GM12878 (cell line): ENCODE measurements around the gene SINHCAF. TPM values are rescaled to one million over a fixed set of nuclear protein-coding genes. Genes with fewer than 3 reads are reported as not detected.

ENCODE experiments used
- ATAC-seq: fragments of 200-7000 bp; cut with Tn5 transposase; 3 replicates; pipeline ENCODE4 v1.9.1; 2020; ENCODE audit warnings: mild to moderate bottlenecking, moderate library complexity
- BruUV-seq: library from RNA; stranded (reverse); fragments of 400-500 nt; replicated peaks from 2 replicates; lab custom pipeline; 2021; lab: Mats Ljungman, UMichigan
- CTCF ChIA-PET: fragments of 300-600 bp; sonication (Branson Sonifier 250); formaldehyde crosslinking; extraction: SDS; loops from one replicate; lab custom pipeline; 2021; ENCODE audit warnings: inconsistent platforms; lab: Yijun Ruan, JAX
- POLR2A ChIA-PET: fragments of 350-600 bp; formaldehyde crosslinking; extraction: SDS; loops from one replicate; lab custom pipeline; 2021; ENCODE audit warnings: inconsistent platforms; lab: Charles Lee
- RAD21 ChIA-PET: fragments of 300-600 bp; sonication (Branson Sonifier 250); formaldehyde crosslinking; loops from one replicate; lab custom pipeline; 2023; ENCODE audit warnings: antibody characterized with exemption; ENCODE audit not compliant: unreplicated experiment; lab: Charles Lee
- SMC1A ChIA-PET: fragments of 300-600 bp; sonication (Branson Sonifier 250); formaldehyde crosslinking; loops from one replicate; lab custom pipeline; 2023; ENCODE audit not compliant: unreplicated experiment, uncharacterized antibody; lab: Charles Lee
- DNase-seq: peaks from one replicate; pipeline ENCODE4 v3.0.0-alpha.2; 2011; ENCODE audit warnings: low read depth, low spot score
- FAIRE-seq: peaks from 3 replicates; lab custom pipeline; 2011; peaks lifted over from hg19 to GRCh38; lab: Jason Lieb, UNC
- H2AFZ ChIP-seq: 2 replicates; pipeline ENCODE4 v1.6.0; 2011; ENCODE audit warnings: low read depth, low read length, control low read depth; ENCODE audit not compliant: control insufficient read depth
- H3K27ac ChIP-seq: 2 replicates; pipeline ENCODE4 v1.5.1; 2011; ENCODE audit warnings: control low read depth; ENCODE audit not compliant: control insufficient read depth, insufficient read depth
- H3K27me3 ChIP-seq, 2 experiments: replicated peaks in 1 of 2; 2 replicates each; pipeline versions ENCODE4 v1.6.0 to v1.6.1; 2011; ENCODE audit warnings: low read length in 1 of 2; ENCODE audit not compliant: control insufficient read depth in 2 of 2, insufficient read depth in 2 of 2
- H3K36me3 ChIP-seq, 2 experiments: 2 replicates each; pipeline ENCODE4 v1.5.1; 2011; ENCODE audit warnings: low read length in 1 of 2; ENCODE audit not compliant: control insufficient read depth in 2 of 2, insufficient read depth in 2 of 2
- H3K4me1 ChIP-seq: 2 replicates; pipeline ENCODE4 v1.6.1; 2011; ENCODE audit warnings: mild to moderate bottlenecking, low read length, moderate library complexity, mixed read lengths; ENCODE audit not compliant: control insufficient read depth, insufficient read depth
- H3K4me2 ChIP-seq: 2 replicates; pipeline ENCODE4 v1.6.0; 2011; ENCODE audit warnings: control low read depth; ENCODE audit not compliant: control insufficient read depth, insufficient read depth
- H3K4me3 ChIP-seq: fragments of 200-600 bp; sonication (generic); 2 replicates; pipeline ENCODE4 v1.5.1; 2016
- H3K79me2 ChIP-seq: 2 replicates; pipeline ENCODE4 v1.6.0; 2011; ENCODE audit warnings: low read length; ENCODE audit not compliant: control insufficient read depth, insufficient read depth
- H3K9ac ChIP-seq: 2 replicates; pipeline ENCODE4 v1.8.0; 2011; ENCODE audit warnings: low read length, control low read depth, mixed read lengths; ENCODE audit not compliant: control insufficient read depth, insufficient read depth
- H3K9me3 ChIP-seq: replicated peaks from 3 replicates; pipeline ENCODE4 v1.5.1; 2011; ENCODE audit warnings: mild to moderate bottlenecking, low read length; ENCODE audit not compliant: control insufficient read depth, insufficient read depth
- H4K20me1 ChIP-seq: 2 replicates; pipeline ENCODE4 v1.6.0; 2011; ENCODE audit not compliant: control insufficient read depth, insufficient read depth
- ATF3 ChIP-seq: IDR thresholded peaks from 2 replicates; pipeline ENCODE4 v1.6.1; 2011; ENCODE audit warnings: low read depth, mild to moderate bottlenecking, low read length, moderate library complexity, borderline replicate concordance; ENCODE audit errors: extremely low read depth
- MXI1 ChIP-seq: fragments of 150-350 bp; IDR thresholded peaks from 2 replicates; pipeline ENCODE4 v1.6.1; 2011; ENCODE audit warnings: low read depth, mild to moderate bottlenecking, inconsistent platforms, low read length, improper control_type of control experiment
- NRF1 ChIP-seq: conservative IDR thresholded peaks from 2 replicates; pipeline ENCODE4 v1.6.1; 2011; ENCODE audit warnings: mild to moderate bottlenecking, low read depth, low read length, improper control_type of control experiment
- PBX3 ChIP-seq: IDR thresholded peaks from 2 replicates; pipeline ENCODE4 v1.6.1; 2011; ENCODE audit warnings: mild to moderate bottlenecking, low read depth, low read length, moderate library complexity; ENCODE audit not compliant: insufficient replicate concordance
- YBX1 ChIP-seq: fragments of 450-650 bp; IDR thresholded peaks from 2 replicates; pipeline ENCODE4 v1.6.1; 2016; ENCODE audit warnings: antibody characterized with exemption
- ZSCAN29 ChIP-seq: fragments of 450-650 bp; IDR thresholded peaks from 2 replicates; pipeline ENCODE4 v1.6.1; 2017; ENCODE audit warnings: mild to moderate bottlenecking, moderate library complexity
- WGBS: methylation state at CpG from one replicate; pipeline ENCODE4 v1.1.6; 2016; ENCODE audit warnings: low lambda C conversion rate; ENCODE audit not compliant: insufficient replicate concordance, insufficient coverage; ENCODE audit errors: missing lambda C conversion rate; 5-methylcytosine and 5-hydroxymethylcytosine counted together
- in situ Hi-C: fragments of 300-500 bp; cut with MboI; formaldehyde crosslinking; loops from 9 replicates; pipeline ENCODE4 v1.14.3; 2018; ENCODE audit warnings: mixed read lengths
- intact Hi-C: fragments of 100-400 bp; cut with micrococcal nuclease; formaldehyde crosslinking; loops from one replicate; pipeline ENCODE4 v1.14.2; 2022; ENCODE audit not compliant: unreplicated experiment
- polyA plus RNA-seq, 11 experiments: library from polyadenylated mRNA; depleted of rRNA in 4 of 11; unstranded in 6 of 11; stranded (reverse) in 5 of 11; fragments of >200 nt; fragmentation: Nextera tagmentation in 4 of 11; fragmentation: Illumina TruSeq in 1 of 11; extraction: Ambion mirVana in 4 of 11; extraction: Trizol in 1 of 11; gene quantifications; 1 replicate in 1 of 11; 2 replicates in 10 of 11; pipeline versions ENCODE4 v1.2.1 to v1.2.3, GENCODE V29; 2011 to 2016; ENCODE audit warnings: inconsistent platforms in 2 of 11, missing spikeins in 2 of 11, low read depth in 1 of 11
- total RNA-seq, 4 experiments: library from RNA; depleted of rRNA in 3 of 4; stranded (reverse); fragments of >200 nt in 3 of 4; fragmentation: Illumina TruSeq in 1 of 4; extraction: Trizol in 1 of 4; gene quantifications; 2 replicates each; pipeline versions ENCODE4 v1.2.1 to v1.2.3, GENCODE V29; 2013 to 2021
- TF ChIP-seq, protein P1 (sequence below), 3 experiments: IDR thresholded peaks in 2 of 3; conservative IDR thresholded peaks in 1 of 3; 2 replicates each; pipeline ENCODE4 v1.5.1; 2011; ENCODE audit warnings: low read depth in 3 of 3, low read length in 3 of 3, mild to moderate bottlenecking in 3 of 3, control low read depth in 2 of 3, moderate library complexity in 2 of 3, inconsistent platforms in 1 of 3, mixed read lengths in 1 of 3; ENCODE audit not compliant: control insufficient read depth in 2 of 3, insufficient read depth in 1 of 3; ENCODE audit errors: extremely low read depth in 1 of 3

The SINHCAF gene
- total and polyA plus RNA-seq, 10 of the 15 experiments (the other 5 are each of a cell fraction or from before 2014, with no cell fraction given): 60.4 to 156 (median 90.3) TPM

- TF ChIP-seq PBX3 (no peak), ATF3 (no peak), MXI1 (no peak)
- TF ChIP-seq, protein P1, sequence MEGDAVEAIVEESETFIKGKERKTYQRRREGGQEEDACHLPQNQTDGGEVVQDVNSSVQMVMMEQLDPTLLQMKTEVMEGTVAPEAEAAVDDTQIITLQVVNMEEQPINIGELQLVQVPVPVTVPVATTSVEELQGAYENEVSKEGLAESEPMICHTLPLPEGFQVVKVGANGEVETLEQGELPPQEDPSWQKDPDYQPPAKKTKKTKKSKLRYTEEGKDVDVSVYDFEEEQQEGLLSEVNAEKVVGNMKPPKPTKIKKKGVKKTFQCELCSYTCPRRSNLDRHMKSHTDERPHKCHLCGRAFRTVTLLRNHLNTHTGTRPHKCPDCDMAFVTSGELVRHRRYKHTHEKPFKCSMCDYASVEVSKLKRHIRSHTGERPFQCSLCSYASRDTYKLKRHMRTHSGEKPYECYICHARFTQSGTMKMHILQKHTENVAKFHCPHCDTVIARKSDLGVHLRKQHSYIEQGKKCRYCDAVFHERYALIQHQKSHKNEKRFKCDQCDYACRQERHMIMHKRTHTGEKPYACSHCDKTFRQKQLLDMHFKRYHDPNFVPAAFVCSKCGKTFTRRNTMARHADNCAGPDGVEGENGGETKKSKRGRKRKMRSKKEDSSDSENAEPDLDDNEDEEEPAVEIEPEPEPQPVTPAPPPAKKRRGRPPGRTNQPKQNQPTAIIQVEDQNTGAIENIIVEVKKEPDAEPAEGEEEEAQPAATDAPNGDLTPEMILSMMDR (IDR thresholded peaks at IDR 0.05 in 2 of 3, conservative IDR thresholded peaks at IDR 0.05 in 1 of 3; ENCODE audit: control insufficient read depth in 2 of 3, extremely low read depth in 1 of 3, insufficient read depth in 1 of 3, low read depth in 3 of 3, low read length in 3 of 3): no peak
These were observed 48.9 kb downstream of the SINHCAF start (continued) for GRCh38 chr12:31277081-31277480.

GRCh38 chr12:31275491-31275890 is 50.5 kb downstream of the SINHCAF start:
- POLR2A ChIA-PET: no interaction called here
- intact Hi-C loops: no loop called here
- DNase-seq (no peak), FAIRE-seq (no peak), ATAC-seq (no peak)
- no peaks in the 10 kb centered on the region for H3K27me3 ChIP-seq
- peaks cover 0 to 8% of the 10 kb centered on the region in 2 experiments; a peak in 2 of 4 replicates for H3K36me3 ChIP-seq
- no peaks in the 10 kb centered on the region for H4K20me1 ChIP-seq
- H2AFZ ChIP-seq: no peak overlapping the region
- 100% methylated on average over 2 of the region's 2 CpGs for WGBS
- H3K4me2 ChIP-seq: no peak overlapping the region
- H3K4me1 ChIP-seq: no peaks in the 10 kb centered on the region
- no peak overlapping the region for H3K27ac ChIP-seq
- TF ChIP-seq YBX1 (no peak), ZSCAN29 (no peak), NRF1 (no peak)
- CTCF ChIA-PET: no interaction called here
- H3K9me3 ChIP-seq: no peaks in the 10 kb centered on the region
- H3K79me2 ChIP-seq: no peaks in the 10 kb centered on the region
- in situ Hi-C loops: no loop called here
- H3K4me3 ChIP-seq: no peak overlapping the region
- no TSS peak for BruUV-seq
- RAD21 ChIA-PET: interaction anchor here (1.4 kb wide), 1 partner anchor 87 kb away, joined by 5 read pairs; no protein-coding TSS in a partner anchor
- SMC1A ChIA-PET: interaction anchor here (0.8 to 1.3 kb wide), 5 partner anchors 21 to 346 kb away, joined by 3 to 4 read pairs (median 3); no protein-coding TSS in a partner anchor
- H3K9ac ChIP-seq: no peak overlapping the region
